GM18508 (cell line): ENCODE measurements around the gene COL17A1.

Source experiments
- ATAC-seq: cut with Tn5 transposase; IDR thresholded peaks from one replicate; pipeline ENCODE4 v1.9.1; 2021; ENCODE audit warnings: moderate number of reproducible peaks; ENCODE audit not compliant: insufficient read depth, unreplicated experiment

Gene COL17A1

DNA sequence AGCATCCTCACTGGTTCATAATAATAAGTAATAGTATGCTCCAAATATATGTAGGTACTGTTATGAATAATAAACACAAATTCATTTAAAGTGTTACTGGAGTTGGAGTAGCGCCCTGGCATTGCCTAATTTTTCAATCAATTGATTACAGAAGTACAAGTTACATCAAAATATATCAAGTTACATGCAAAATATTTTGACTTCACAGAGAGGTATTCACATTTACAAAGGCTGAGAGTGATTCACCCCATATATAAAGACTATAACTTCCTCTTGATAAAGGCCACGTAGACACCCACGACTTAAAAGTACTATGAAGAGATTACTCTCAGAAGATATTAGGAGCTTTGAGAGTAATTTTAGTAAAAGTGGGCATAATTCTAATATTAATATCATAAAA, 13.6 kb upstream of the COL17A1 start:
- ATAC-seq, result no peak

DNA sequence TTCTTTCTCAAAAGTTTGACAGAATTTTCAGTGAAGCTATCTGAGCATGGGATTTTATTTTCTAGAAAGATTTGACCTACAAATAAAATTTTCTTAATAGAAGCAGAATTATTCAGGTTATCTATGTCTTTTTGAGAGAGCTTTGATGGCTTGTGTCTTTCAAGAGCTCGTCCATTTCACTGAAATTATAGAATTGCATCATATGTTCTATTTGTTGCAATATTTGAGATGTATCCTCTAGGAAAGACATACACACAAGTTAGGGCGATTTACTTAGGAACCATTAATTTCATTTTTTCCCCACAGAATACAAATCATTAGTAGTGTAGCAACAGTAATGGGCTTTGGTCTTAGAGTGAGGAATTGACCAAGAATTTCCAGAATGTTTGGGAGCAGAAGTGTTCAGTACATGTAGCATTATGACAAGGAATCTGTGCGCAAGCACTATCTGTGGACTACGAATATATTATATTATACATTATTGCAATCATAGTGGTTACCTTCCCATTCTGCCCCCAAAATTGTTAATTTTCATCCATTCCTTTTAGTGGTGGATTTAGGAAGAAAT, 12.8 kb upstream of the COL17A1 start:
- ATAC-seq, result no peak

- ATAC-seq, result no peak
Observed at GRCh38 chr10:104096692-104097091, 11.0 kb upstream of the COL17A1 start.

GRCh38 chr10:104092749-104093148, 7.1 kb upstream of the COL17A1 start:
- ATAC-seq, result no peak

- ATAC-seq, result no peak
Observed at GRCh38 chr10:104090611-104091010, 4.9 kb upstream of the COL17A1 start.

DNA sequence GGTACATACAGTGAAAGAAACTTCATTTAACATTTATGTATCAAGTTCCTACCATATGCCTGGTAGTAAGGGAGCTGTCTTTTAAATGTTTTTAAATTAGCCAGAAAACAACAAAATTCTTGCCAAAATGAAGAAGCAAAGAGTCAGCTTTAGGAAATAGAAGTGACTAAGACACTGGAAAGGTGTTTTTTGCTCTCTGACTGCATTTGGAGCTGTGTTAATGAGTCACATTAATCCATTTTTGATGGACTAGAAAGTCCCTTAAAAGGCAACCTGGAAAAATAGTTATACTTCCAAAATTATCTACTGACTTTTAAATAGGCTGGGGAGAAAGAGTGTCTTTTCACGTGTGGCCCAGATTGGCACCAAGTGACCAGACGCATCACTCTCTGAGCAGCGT, 3.9 kb upstream of the COL17A1 start:
- no peak for ATAC-seq

DNA sequence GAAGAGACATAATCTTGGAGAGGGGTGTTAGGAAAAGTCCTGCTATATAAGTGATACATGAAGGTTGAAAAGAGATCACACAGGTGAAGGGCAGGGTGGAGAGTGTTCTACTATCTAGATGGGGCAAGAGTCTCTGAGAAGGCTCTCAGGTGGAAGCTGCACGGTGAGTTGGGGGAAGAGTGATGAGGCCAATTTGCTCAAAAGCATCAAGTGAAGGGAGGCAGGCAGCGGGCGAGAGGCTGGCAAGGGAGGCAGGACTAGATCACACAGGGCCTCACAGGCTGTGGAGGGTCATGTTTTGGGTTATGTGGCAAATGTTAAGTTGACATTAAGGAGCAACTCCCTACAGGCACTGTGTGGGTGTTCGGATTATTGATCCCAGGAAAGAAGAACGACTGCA, 2.6 kb upstream of the COL17A1 start:
- ATAC-seq, result no peak

DNA sequence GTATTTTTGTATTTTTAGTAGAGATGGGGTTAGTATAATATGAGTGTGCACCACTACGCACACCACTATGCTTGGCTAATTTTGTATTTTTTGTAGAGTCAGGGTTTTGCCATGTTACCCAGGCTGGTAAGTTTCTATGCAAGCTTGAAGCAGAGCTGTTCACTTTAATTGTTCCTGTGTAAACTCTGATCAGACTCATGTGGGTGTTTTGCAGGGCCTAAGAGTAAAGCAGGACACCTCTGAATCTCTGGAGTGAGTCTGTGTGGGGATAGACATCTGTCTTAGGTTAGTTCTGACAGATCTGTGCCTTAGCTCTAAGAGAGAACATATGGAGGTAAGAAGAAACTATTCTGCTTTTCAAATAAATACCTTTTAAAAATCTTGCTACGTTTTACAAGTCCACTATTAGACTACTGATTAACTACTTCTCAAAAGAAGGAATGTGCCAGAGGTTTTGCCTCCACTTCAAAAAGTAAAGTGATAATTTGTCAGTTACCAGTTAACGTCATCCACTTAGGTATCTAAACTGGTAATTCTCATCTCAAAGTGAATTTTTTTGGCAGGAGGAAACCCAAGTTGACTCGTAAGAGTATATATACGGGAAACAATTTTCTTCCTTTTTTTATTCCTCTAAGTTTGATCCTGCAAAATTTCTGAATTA, 1.1 kb downstream of the COL17A1 start:
- ATAC-seq, result no peak

- ATAC-seq, result no peak
Observed at GRCh38 chr10:104081998-104082397, 3.7 kb downstream of the COL17A1 start.

- no peak for ATAC-seq
Observed at GRCh38 chr10:104080762-104081161, 4.9 kb downstream of the COL17A1 start.

DNA sequence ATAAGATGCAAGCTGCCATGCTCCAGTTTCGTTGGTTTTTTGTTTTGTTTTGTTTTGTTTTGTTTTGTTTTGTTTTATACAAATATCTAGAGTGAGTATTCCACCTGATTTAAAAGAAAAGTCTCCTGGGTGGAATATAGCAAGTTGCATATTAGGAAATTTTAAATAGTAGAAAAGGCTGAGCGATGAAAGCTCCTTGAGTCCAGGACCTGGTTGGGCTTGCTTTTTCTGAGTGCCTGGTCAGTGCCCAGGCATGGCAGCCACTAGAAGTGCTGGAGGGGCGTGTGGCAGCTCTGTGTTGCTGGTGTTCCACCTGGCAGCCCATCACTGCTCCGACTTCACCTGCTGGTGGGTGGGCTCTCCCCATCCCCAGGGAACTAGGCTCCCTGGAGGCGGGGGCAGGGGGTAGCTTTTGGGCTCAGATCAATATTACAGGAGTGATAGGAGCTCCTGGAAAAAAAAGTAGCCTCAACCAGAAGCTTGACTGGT, 8.0 kb downstream of the COL17A1 start:
- ATAC-seq, result no peak

GRCh38 chr10:104077247-104077646, 8.4 kb downstream of the COL17A1 start:
- no peak for ATAC-seq

DNA sequence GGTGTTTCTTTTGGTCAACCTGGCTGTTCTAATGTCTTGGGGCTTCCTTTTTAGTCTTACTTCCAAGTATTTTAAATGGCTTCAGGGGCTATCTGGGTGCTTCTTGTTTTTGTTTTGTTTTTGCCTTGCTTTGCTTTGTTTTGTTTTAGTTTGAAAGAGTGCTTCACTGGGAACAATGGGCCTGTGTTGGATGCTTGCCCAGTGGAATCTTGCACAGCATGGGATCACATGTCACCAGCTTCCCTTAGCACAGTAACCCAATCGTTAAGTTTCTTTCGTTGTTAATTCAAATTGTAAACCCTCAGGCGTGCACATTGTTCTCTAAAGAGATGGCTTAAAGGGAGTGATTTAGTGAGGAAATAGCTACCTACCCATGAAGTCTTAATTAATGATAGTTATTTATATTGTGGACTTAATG, 8.9 kb downstream of the COL17A1 start:
- no peak for ATAC-seq

DNA sequence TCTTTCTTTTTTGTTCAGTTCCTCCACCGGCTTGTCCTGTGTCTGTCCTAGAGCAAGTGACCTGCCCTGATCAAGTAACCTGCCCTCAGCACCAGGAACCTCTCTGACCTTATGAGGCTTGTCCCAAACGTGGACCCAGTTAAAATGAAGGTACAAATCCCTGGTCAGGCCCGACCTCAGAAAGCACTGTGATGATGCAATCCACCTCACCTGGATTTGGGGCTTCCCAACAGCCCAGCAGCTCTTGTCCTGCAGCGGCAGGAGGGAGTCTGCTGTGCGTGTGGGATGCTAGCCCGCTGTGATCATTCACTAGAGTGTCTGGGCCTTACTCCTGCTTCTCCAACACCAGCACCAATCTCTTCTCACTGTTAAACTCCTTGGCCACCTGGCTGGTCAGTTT, 11.2 kb downstream of the COL17A1 start:
- ATAC-seq, result no peak

- no peak for ATAC-seq
Observed at GRCh38 chr10:104072786-104073185, 12.9 kb downstream of the COL17A1 start.

- ATAC-seq, result no peak
Observed at GRCh38 chr10:104069613-104070012, 16.1 kb downstream of the COL17A1 start.

DNA sequence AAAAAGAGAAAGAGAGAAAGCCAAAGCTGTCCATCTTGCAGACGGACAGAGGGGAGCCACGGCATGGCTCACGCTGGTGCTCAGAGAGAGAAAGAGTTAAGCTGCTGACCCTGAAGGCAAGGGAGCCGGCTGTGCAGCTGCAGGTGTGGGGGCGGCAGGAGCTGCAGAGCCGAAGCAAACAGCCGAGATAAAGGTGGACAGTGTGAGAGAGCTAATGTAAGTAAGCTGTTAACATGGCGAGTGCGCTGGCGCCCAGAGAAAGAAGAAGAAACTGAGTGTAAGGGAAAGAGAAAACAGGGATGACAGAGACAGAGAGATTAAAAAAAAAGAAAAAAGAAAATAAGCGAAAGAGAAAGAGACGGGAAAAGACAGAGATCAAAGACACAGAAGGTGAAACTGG, 18.2 kb downstream of the COL17A1 start:
- no peak for ATAC-seq

DNA sequence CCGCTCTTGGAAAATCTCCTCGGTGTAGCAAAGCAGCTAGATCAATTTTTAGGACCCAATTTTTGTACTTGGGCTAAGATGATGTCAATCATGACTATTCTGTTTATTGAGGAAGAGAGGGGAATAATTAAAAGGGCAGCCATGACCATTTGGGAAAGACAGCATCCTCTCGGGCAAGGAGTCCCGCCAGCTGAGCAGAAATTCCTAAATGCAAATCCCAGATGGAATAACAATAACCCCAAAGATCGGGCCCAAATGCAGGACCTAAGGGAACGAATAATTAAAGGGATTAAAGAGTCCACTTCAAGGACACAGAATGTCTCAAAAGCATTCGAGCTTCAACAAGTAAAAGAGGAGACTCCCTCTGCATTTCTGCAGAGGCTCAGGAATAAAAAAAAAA, 18.7 kb downstream of the COL17A1 start:
- ATAC-seq, result no peak

GRCh38 chr10:104065748-104066147, 19.9 kb downstream of the COL17A1 start:
- no peak for ATAC-seq

DNA sequence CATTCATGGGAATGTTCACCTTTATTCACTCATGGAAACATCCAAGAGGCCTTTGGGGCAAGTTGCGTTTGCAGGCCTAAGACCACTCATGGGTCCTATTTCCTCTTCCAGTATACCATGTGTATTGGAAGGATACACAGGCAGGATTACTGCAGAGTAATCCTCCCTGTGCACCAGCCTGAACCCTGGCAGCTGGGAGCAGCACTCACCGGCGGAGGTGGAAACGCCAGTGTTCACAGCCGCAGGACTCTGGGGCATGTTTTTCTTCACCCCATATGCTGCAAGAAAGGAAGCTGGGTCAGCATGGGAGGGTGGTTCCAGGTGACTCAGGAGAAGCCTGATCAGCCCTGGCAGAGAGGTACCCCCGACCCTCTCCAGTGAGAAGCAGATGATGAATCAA, 24.5 kb downstream of the COL17A1 start:
- no peak for ATAC-seq

DNA sequence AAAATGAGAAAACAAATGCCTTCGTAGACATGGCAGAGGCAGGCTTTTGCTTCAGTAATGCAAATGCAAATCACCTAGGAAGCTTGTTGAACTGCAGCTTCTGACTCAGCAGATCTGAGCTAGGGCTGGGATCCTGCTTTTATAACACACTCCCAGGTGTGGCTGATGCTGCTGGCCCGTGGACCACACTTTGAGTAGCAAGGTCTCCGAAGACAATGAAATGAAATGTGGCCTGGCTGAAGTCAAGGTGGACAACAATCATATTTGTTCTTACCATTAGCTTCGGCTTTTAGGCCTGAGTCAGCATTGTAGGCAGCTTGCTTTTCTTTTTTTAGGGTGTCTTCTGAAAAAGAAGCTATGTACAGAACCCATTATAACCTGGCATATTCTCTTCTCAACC, 26.3 kb downstream of the COL17A1 start:
- ATAC-seq, result no peak

DNA sequence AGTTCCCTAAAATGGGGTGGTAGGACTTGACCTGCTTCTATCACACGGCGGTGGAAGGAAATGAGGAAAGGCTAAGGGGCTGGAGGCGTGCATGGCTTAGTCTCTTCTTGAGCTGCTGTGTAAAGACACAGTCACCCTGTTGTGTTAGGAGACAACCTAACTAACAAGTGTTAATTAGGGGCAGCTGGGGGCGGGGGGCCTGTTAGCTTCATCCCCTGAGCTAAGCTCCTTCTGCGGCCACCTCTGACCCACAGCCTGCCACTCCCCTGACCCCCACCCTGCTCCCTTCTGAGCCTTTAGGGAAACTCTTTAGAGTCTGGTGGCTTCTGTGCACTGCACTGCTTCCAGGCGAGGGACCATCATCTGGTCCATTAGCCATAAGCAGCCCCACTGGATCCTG, 28.0 kb downstream of the COL17A1 start:
- ATAC-seq, result no peak
